Neural cell (in vitro differentiated cells): ENCODE measurements around the gene GLDC.

Experiments used
- CTCF ChIP-seq: fragments of 450-650 bp; IDR thresholded peaks from 2 replicates; pipeline ENCODE4 v1.5.1; 2014; ENCODE audit warnings: antibody characterized with exemption, mild to moderate bottlenecking, moderate library complexity; ENCODE audit not compliant: poor library complexity, severe bottlenecking
- EP300 ChIP-seq: fragments of 450-650 bp; conservative IDR thresholded peaks from 2 replicates; pipeline ENCODE4 v1.6.1; 2014; ENCODE audit warnings: antibody characterized with exemption, mild to moderate bottlenecking, moderate library complexity; ENCODE audit not compliant: poor library complexity, severe bottlenecking
- POLR2AphosphoS5 ChIP-seq: IDR thresholded peaks from 2 replicates; pipeline ENCODE4 v1.6.1; 2012

DNA sequence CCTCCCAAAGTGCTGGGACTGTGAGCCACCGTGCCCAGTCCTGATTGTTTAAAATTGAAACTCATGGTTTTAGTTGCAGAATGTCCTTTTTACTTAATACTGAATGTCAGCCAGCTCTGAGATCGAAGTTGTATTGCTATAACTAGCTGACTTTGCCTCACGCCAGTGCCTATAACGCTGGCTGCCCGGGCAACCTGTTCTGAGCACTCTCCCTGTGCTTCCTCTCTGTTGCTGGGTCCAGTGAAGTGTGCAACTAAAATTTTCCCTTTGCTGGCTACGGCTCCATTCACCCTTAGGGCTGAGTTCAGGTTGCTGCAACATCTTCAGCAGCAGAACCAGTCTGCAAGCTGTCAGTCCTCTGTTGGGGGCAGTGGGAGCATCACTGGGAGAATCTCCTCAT, 65.9 kb downstream of the GLDC start:
- TF ChIP-seq CTCF (no peak), EP300 (no peak), POLR2AphosphoS5 (no peak)
